ENCODE data around the gene PNMA1. TPM values are rescaled to one million over a fixed set of nuclear protein-coding genes. Genes with fewer than 3 reads are reported as not detected.

Gene PNMA1
- total RNA-seq, 1 donor from 2014 or later: 25.9 TPM

- H3K9me3 ChIP-seq (ENCODE audit: low read depth): no peaks in the 10 kb centered on the region
- Mint-ChIP-seq H3K4me3 (no peak overlapping the region), H3K27me3 (ENCODE audit: insufficient read depth, low read depth) (no peaks in the 10 kb centered on the region), H3K9me3 (no peaks in the 10 kb centered on the region), H3K36me3 (peaks cover 24% of the 10 kb centered on the region), H3K4me1 (no peaks in the 10 kb centered on the region), H3K27ac (no peak overlapping the region)
- H3K4me3 ChIP-seq: no peak overlapping the region
- no peaks in the 10 kb centered on the region for H3K4me1 ChIP-seq
- no peaks in the 10 kb centered on the region for H3K36me3 ChIP-seq
- H2AFZ ChIP-seq (replicated peaks): no peak overlapping the region
- no peak overlapping the region for H3K9ac ChIP-seq
- TF ChIP-seq CTCF (IDR thresholded peaks at IDR 0.05): no peak
- no peak for TF ChIP-seq EZH2 (IDR thresholded peaks at IDR 0.05)
- TF ChIP-seq EZH2phosphoT487 (IDR thresholded peaks at IDR 0.05): no peak
- DNase-seq (ENCODE audit: low spot score): no peak
- H3K79me2 ChIP-seq (ENCODE audit: low read depth): no peaks in the 10 kb centered on the region
- no peaks in the 10 kb centered on the region for H4K20me1 ChIP-seq (ENCODE audit: low read depth)
- H3K4me2 ChIP-seq: no peak overlapping the region
- no peaks in the 10 kb centered on the region for H3F3A ChIP-seq (ENCODE audit: low read depth)
- no peak overlapping the region for H3K27ac ChIP-seq
- H3K27me3 ChIP-seq: no peaks in the 10 kb centered on the region
Measured at GRCh38 chr14:73694083-73694482, 20.1 kb downstream of the PNMA1 start.

GRCh38 chr14:73686901-73687300 is 27.3 kb downstream of the PNMA1 start:
- TF ChIP-seq CTCF (IDR thresholded peaks at IDR 0.05) (no peak), EZH2phosphoT487 (IDR thresholded peaks at IDR 0.05) (no peak), EZH2 (IDR thresholded peaks at IDR 0.05) (no peak)
- Histone ChIP-seq H3K27ac (no peak overlapping the region), H3K79me2 (ENCODE audit: low read depth) (no peaks in the 10 kb centered on the region), H3K9me3 (ENCODE audit: low read depth) (no peaks in the 10 kb centered on the region), H3K4me2 (no peak overlapping the region), H2AFZ (replicated peaks) (no peak overlapping the region), H3K4me1 (no peaks in the 10 kb centered on the region), H3K36me3 (no peaks in the 10 kb centered on the region), H3K4me3 (no peak overlapping the region), H3F3A (ENCODE audit: low read depth) (no peaks in the 10 kb centered on the region), H4K20me1 (ENCODE audit: low read depth) (no peaks in the 10 kb centered on the region), H3K9ac (no peak overlapping the region), H3K27me3 (no peaks in the 10 kb centered on the region)
- no peak for DNase-seq (ENCODE audit: low spot score)
- Mint-ChIP-seq H3K27me3 (ENCODE audit: insufficient read depth, low read depth) (peaks cover 2% of the 10 kb centered on the region), H3K4me1 (no peaks in the 10 kb centered on the region), H3K4me3 (no peak overlapping the region), H3K27ac (no peak overlapping the region), H3K36me3 (peaks cover 15% of the 10 kb centered on the region), H3K9me3 (no peaks in the 10 kb centered on the region)

- Histone ChIP-seq H3K27ac (no peak overlapping the region), H4K20me1 (ENCODE audit: low read depth) (no peaks in the 10 kb centered on the region), H2AFZ (replicated peaks) (no peak overlapping the region), H3K9ac (no peak overlapping the region), H3K9me3 (ENCODE audit: low read depth) (no peaks in the 10 kb centered on the region), H3K4me3 (no peak overlapping the region), H3K27me3 (no peaks in the 10 kb centered on the region), H3F3A (ENCODE audit: low read depth) (no peaks in the 10 kb centered on the region), H3K36me3 (no peaks in the 10 kb centered on the region), H3K4me2 (no peak overlapping the region), H3K79me2 (ENCODE audit: low read depth) (no peaks in the 10 kb centered on the region), H3K4me1 (no peaks in the 10 kb centered on the region)
- no peaks in the 10 kb centered on the region for H3K9me3 Mint-ChIP-seq
- TF ChIP-seq CTCF (IDR thresholded peaks at IDR 0.05): no peak
- TF ChIP-seq EZH2phosphoT487 (IDR thresholded peaks at IDR 0.05): no peak
- no peak for TF ChIP-seq EZH2 (IDR thresholded peaks at IDR 0.05)
- H3K27ac Mint-ChIP-seq: no peak overlapping the region
- no peak for DNase-seq (ENCODE audit: low spot score)
- peaks cover 2% of the 10 kb centered on the region for H3K27me3 Mint-ChIP-seq (ENCODE audit: insufficient read depth, low read depth)
- H3K4me1 Mint-ChIP-seq: no peaks in the 10 kb centered on the region
- peaks cover 11% of the 10 kb centered on the region for H3K36me3 Mint-ChIP-seq
- H3K4me3 Mint-ChIP-seq: no peak overlapping the region
Measured at GRCh38 chr14:73685328-73685727, 28.9 kb downstream of the PNMA1 start.

Measured in neural progenitor cell (in vitro differentiated cells).